K562 treated with DMSO at 1 percent for 4 hours (cell line): ENCODE measurements around the gene ZNF675. TPM values are rescaled to one million over a fixed set of nuclear protein-coding genes. Genes with fewer than 3 reads are reported as not detected.

Source experiments
- total RNA-seq: library from RNA; unstranded; fragments of 300-600 nt; gene quantifications from 2 replicates; pipeline ENCODE4 v1.2.3, GENCODE V29; 2022; ENCODE audit not compliant: insufficient read depth

ZNF675 gene
- 4.6 and 6.3 TPM in 2 replicates for total RNA-seq

DNA sequence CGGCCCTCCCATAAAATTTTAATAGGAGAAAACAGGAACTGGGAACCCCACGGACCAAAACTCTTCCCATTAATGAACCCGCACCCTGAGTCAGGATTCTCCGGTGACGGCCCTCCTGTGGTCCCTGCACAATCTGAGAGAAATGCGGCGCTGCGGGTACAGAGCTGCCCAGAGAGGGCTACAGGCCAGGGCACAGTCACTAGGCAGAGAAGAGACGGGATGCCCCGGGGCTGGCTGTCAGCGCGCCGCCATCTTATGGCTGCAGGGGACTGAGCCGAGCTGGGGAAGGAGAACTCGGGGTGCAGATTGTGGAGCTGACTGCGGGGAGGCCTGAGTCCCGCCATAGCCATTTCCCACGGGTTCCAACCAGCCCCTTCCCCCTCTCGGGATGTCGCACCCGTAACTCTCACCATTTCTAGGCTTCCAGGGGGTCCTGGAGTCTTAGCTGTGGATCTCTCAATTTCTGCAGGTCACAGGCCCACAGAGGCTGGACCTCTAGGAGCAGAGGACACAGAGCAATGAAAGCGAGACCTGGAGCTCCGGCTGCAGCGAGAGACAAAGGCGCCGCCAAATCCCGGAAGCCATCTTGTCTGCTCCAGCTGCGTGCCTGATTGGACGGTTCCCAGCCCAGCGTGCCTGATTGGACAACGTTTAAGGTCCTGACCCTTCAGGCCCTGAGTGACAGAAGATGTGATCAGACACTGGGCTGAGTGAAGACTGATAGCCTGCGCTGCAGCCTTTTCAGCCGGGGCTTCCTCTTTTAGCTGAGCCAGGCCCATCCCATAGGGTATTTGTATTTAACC lies at the start of gene ZNF675:
Gene ZNF675, minus strand, starts transcription at position 592 of the 803 bp plus-strand sequence. Its CDS starts 179 bp downstream, at position 413.

Other genes with a start within 250 kb of the ZNF675 start
- gene ZNF681, start 71.7 kb upstream of the ZNF675 start, total RNA-seq, result 1.0 and 1.3 TPM in 2 replicates
- 5.1 and 10.6 TPM in 2 replicates for gene ZNF726, start 227.7 kb upstream of the ZNF675 start, total RNA-seq